Activated T-helper 1 cell treated with Interleukin-2 at 50 U/mL for 16 hours (primary cell): Measurements from ENCODE around the gene FAM3A.
"Not testable (repeated sequence)": the region's sequence is repeated elsewhere in the genome, so short reads cannot be mapped to it uniquely, and the experiment has no call there.

ENCODE experiments used
- DNase-seq: peaks from one replicate; pipeline ENCODE4 v3.0.0-alpha.2; 2020; ENCODE audit warnings: low read depth

The FAM3A gene, protein sequence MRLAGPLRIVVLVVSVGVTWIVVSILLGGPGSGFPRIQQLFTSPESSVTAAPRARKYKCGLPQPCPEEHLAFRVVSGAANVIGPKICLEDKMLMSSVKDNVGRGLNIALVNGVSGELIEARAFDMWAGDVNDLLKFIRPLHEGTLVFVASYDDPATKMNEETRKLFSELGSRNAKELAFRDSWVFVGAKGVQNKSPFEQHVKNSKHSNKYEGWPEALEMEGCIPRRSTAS

DNA sequence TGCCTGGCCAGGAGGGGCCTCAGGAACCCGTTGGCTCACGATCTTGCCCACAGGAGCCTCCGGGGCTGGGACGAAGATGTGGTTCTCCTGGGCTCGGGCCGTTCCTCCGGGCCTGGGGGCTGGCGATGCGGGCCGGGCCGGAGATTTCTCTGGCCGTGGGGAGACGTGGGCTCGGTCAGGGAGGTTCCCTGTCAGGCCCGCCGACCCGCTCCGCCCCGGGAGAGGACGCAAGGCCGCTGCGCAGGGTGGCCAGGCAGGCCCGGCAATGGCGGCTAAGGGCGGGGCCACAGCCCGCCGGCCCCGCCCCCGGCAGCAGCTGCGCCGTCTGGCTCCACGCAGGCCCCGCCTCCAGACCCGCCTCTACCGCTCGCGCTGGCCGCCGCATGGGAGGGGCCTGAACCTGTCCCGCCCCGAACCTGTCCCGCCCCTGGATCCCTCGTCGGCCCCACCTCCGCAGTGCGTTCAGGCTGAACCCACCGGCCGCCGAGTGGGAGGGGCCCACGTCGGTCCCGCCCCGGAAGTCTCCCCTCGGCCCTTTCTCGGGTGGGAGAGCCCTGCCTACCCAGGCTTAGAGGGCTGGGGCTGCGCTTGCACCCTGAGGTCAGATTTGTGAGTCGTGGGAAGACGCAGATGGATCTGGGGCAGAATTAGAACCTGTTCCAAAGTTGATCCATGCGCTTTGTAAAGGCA, at the start of gene FAM3A:
TSS of gene FAM3A (minus strand) at position 267 of the 690 bp plus-strand sequence. CDS start 460 bp downstream, outside the sequence.
- DNase-seq, result peak; percentile 88

DNA sequence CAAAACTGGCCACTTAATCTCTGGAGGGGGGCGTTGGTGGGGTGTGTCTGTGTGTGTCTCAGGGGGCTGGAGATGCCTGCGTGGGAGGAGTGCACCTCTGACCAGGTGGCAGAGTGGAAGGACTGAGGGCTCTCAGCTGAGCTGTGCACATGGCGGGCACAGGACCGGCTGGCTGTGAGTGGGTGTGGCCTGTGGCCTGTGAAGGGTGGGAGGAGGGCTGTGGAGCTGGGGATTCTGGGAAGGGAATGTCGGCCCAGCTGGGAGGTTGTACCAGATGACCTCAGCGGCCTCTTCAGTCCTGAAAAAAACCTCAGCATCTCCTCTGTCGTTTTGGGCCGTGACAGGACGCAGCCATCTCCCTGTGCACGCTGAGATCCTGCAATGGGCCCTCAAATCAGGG, 46.3 kb upstream of the FAM3A start:
- not testable (repeated sequence) for DNase-seq

GRCh38 chrX:154560326-154560725, 44.3 kb upstream of the FAM3A start:
- DNase-seq, result not testable (repeated sequence)

GRCh38 chrX:154558896-154559295, 42.9 kb upstream of the FAM3A start:
- DNase-seq, result not testable (repeated sequence)

DNA sequence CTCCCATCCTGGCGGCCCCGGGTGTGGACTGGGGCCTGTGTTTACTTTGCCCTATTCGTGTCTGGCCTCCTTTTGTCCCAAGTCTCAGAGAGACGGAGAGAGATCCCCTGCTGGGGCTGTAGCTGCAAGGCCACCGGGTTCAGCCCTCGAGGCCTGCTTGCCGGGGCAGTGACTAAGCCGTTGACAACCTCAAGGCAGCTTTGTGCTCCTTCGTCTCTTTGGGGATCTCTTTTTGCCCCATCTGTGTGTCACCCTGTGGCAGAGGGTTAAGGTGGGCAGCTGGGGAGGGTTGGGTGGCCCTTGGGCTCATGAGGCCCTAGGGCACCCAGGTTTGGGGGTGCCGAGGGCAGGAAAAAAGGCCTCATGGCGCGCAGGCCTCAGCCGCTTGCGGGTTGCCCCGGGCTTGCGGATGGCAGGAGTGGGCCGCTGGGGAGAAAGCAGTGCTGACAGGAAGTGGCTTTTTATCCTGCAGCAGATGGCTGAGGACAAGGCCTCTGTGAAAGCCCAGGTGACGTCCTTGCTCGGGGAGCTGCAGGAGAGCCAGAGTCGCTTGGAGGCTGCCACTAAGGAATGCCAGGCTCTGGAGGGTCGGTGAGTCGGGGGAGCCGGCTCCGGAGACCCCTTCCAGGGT, 42.1 kb upstream of the FAM3A start:
- DNase-seq, result not testable (repeated sequence)

DNA sequence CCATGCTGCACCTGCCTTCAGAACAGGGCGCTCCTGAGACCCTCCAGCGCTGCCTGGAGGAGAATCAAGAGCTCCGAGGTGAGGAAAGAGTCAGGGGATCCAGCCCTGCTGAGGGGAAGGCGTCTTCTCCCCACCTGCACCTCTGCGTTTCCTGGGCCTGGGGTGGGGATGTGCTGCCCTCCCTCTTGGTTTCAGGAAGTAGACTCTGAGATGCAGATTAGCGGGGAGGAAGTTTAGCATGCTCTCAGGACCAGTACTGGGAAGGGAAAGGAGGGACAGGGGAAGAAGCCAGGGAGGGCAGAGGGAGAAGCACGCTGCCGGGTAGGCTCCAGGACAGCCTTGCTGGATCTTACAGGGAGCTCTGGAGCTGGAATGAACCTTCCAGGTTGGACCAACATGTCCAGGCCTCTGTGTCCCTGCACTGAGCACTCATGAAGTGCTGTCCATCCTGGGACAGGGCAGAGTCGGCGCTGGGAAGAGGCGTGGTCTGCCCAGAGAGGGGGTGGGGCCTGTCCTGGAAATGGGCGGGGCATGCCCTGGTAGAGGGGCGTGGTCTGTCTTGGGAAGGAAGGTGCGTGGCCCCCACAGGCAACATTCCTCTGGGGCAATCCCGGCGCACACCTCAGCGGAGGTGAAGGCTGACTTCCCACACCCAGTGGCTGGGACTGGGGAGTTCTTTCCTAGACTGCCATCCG, 36.2 kb upstream of the FAM3A start:
- DNase-seq, result not testable (repeated sequence)

DNA sequence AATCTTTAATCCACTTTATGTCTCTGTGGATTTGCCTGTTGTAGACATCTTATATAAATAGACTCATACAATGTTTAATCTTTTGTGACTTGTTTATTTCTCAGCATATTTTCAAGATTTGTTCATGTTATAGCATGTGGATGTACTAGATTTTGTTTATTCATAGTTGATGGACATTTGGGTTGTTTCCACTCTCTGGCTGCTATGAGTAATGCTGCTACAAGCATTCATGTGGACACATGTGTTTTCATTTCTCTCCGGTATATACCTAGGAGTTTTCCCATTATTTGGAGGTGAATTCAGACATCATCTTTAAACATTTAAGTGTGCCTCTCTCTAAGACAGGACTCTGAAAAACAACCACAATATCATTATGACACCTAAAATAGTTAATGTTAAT, 33.7 kb upstream of the FAM3A start:
- DNase-seq, result no peak

DNA sequence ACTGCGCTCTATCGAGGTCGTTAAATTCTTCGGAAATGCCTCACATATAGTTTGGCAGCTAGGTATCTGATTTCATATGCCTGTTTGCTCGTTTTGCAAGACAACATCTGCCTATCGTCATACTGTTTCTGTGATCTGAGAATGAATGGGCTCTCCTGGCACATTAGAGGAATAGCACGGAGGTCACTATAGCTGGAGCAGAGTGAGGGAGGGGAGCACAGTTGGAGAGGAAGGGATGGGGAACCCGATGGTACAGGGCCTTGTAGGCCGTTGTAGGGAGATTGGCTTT, 31.9 kb upstream of the FAM3A start:
- DNase-seq, result no peak

GRCh38 chrX:154547245-154548027, 31.4 kb upstream of the FAM3A start, which contains the start of gene IKBKG:
TSS of gene IKBKG (plus strand) at chrX:154547620. CDS start at chrX:154552003, 4,383 bp downstream.
- DNase-seq, result peak; percentile 78

GRCh38 chrX:154546354-154547244, 30.6 kb upstream of the FAM3A start, which contains the start of gene G6PD:
TSS of gene G6PD (minus strand) at chrX:154546846. CDS start at chrX:154546155, 691 bp downstream.
- DNase-seq, result peak; percentile 74

- DNase-seq, result no peak
These were observed 29.7 kb upstream of the FAM3A start for GRCh38 chrX:154545673-154546274.

DNA sequence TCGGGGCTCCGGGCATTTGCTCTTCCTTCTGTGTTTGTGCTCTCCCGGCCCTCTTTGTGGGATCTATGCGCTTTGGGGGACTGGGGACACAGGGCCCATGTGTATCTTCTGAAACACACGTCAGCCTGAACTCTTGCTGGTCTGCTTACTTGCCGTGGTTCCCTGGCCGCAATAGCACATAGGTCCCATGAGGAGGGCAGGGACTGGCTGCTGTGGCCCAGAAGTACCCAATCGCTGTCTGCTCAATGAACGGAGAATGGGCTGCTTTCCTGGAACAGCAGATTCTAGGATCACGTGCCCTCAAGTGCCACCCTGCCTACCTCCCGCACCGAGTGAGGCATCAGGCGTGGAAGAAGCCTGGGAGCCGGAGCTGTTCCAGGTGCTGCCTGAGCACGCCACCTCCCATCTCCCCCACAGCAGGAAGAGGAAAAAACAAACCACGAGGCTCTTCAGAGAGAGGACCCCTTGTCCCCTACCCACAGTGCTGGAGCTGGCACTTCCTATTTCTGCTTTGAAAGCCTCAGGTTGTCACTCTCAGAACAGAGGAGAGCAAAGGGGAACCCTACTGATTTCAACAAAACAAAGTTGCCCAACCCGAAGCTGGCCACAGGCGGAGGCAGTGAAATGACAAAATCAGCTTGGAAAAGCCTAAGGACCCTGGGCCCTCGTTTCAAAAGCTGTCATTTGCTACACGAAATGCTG, 26.8 kb upstream of the FAM3A start:
- no peak for DNase-seq

GRCh38 chrX:154541896-154542722, 26.1 kb upstream of the FAM3A start:
- no peak for DNase-seq

GRCh38 chrX:154541589-154541895, 25.5 kb upstream of the FAM3A start:
- no peak for DNase-seq

- DNase-seq, result no peak
These were observed 25.0 kb upstream of the FAM3A start for GRCh38 chrX:154540897-154541535.

DNA sequence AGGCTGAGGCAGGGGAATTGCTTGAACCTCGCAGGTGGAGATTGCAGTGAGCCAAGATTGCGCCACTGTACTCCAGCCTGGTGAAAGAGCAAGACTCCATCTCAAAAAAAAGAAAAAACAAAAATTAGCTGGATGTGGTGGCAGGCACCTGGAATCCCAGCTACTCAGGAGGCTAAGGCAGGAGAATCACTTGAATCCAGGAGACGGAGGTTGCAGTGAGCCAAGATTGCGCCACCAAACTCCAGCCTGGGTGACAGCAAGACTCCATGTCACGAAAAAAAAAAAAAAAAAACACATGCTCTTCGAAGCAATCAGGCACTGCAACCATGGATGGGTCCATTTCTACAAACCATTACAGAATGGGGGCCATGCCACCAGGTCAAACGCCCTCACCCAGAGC, 24.3 kb upstream of the FAM3A start:
- DNase-seq, result not testable (repeated sequence)

GRCh38 chrX:154539077-154539476, 23.0 kb upstream of the FAM3A start:
- DNase-seq, result no peak

DNA sequence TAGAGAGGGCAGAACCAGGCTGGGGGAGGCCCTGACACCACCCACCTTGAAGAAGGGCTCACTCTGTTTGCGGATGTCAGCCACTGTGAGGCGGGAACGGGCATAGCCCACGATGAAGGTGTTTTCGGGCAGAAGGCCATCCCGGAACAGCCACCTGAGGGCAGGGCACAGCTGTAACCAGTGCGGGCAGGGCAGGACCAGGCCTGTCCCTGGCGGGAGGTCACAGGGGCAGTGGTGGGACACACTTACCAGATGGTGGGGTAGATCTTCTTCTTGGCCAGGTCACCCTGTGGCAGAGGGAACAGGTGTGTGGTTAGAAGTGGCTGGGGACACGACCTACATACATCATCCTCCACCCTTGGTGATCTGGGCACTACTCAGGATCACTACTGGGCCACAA, 19.9 kb upstream of the FAM3A start:
- no peak for DNase-seq
